K562 (cell line): Measurements from ENCODE around the gene ATP6V0E2. TPM values are rescaled to one million over a fixed set of nuclear protein-coding genes. Genes with fewer than 3 reads are reported as not detected.
A peak's percentile ranks its signal among the peaks of the same experiment; 100 is the strongest.

Experiments
- ATAC-seq: fragments of 200-7000 bp; cut with Tn5 transposase; 3 replicates; pipeline ENCODE4 v1.9.1; 2020; ENCODE audit warnings: moderate library complexity
- BruUV-seq: library from RNA; stranded (reverse); fragments of 400-500 nt; replicated peaks from 2 replicates; lab custom pipeline; 2021; lab: Mats Ljungman, UMichigan
- CTCF ChIA-PET: fragments of 300-600 bp; formaldehyde crosslinking; extraction: SDS; loops from one replicate; lab custom pipeline; 2021; ENCODE audit warnings: low intra/inter-chr PET ratio; lab: Yijun Ruan, JAX
- POLR2A ChIA-PET: fragments of 300-600, 350-650 bp; sonication (Branson Sonifier 250); formaldehyde crosslinking; extraction: SDS; loops from one replicate; lab custom pipeline; 2021; ENCODE audit warnings: antibody characterized with exemption, inconsistent platforms; lab: Yijun Ruan, JAX
- DNase-seq, 4 experiments: peaks; one replicate each; pipeline versions ENCODE4 v3.0.0 to v3.0.0-alpha.2; 2011 to 2018; ENCODE audit warnings: low spot score in 3 of 4, mixed read lengths in 3 of 4; ENCODE audit errors: extremely low read depth in 1 of 4
- FAIRE-seq: peaks from 2 replicates; lab custom pipeline; 2011; peaks lifted over from hg19 to GRCh38; lab: Jason Lieb, UNC
- H2AFZ ChIP-seq: 2 replicates; pipeline ENCODE4 v1.6.0; 2011; ENCODE audit warnings: low read depth, low read length, control low read depth, inconsistent platforms
- H3K27ac ChIP-seq: fragments of 200-600 bp; 3 replicates; pipeline ENCODE4 v1.8.0; 2011; ENCODE audit warnings: low read depth, mild to moderate bottlenecking, control low read depth, inconsistent platforms, low read length, moderate library complexity, mixed read lengths; ENCODE audit errors: extremely low read depth
- H3K27me3 ChIP-seq, 2 experiments: fragments of 300-600 bp in 1 of 2; 2 replicates in 1 of 2; 3 replicates in 1 of 2; pipeline versions ENCODE4 v1.6.0 to v1.8.0; 2011; ENCODE audit warnings: inconsistent platforms in 2 of 2, low read length in 2 of 2, mild to moderate bottlenecking in 1 of 2, mixed read lengths in 1 of 2, moderate library complexity in 1 of 2; ENCODE audit not compliant: control insufficient read depth in 2 of 2, insufficient read depth in 2 of 2
- H3K36me3 ChIP-seq: fragments of 300-600 bp; 3 replicates; pipeline ENCODE4 v1.8.0; 2011; ENCODE audit warnings: mild to moderate bottlenecking, low read length, inconsistent platforms; ENCODE audit not compliant: control insufficient read depth, insufficient read depth
- H3K4me1 ChIP-seq, 2 experiments: fragments of 200-600 bp in 1 of 2; replicated peaks in 1 of 2; 2 replicates in 1 of 2; 3 replicates in 1 of 2; pipeline versions ENCODE4 v1.5.1 to v1.8.0; 2011; ENCODE audit warnings: inconsistent platforms in 2 of 2, low read length in 2 of 2, mild to moderate bottlenecking in 1 of 2, mixed read lengths in 1 of 2, moderate library complexity in 1 of 2; ENCODE audit not compliant: control insufficient read depth in 2 of 2, insufficient read depth in 2 of 2
- H3K4me2 ChIP-seq: 2 replicates; pipeline ENCODE4 v1.6.1; 2011; ENCODE audit warnings: low read length, control low read depth, inconsistent platforms, mixed read lengths; ENCODE audit not compliant: insufficient read depth
- H3K4me3 ChIP-seq: fragments of 200-600 bp; sonication (generic), shearing (Covaris generic); 2 replicates; pipeline ENCODE4 v1.5.1; 2016; ENCODE audit warnings: control low read depth, inconsistent platforms
- H3K79me2 ChIP-seq: fragments of 200-600 bp; 3 replicates; pipeline ENCODE4 v1.8.0; 2011; ENCODE audit warnings: low read length, inconsistent platforms; ENCODE audit not compliant: control insufficient read depth, insufficient read depth
- H3K9ac ChIP-seq, 2 experiments: 2 replicates each; pipeline versions ENCODE4 v1.6.0 to v1.6.1; 2011; ENCODE audit warnings: low read depth in 2 of 2, low read length in 2 of 2, control low read depth in 1 of 2, inconsistent platforms in 1 of 2, mild to moderate bottlenecking in 1 of 2, mixed read lengths in 1 of 2; ENCODE audit not compliant: insufficient read depth in 1 of 2
- H3K9me1 ChIP-seq: one replicate; pipeline ENCODE4 v1.6.0; 2011; ENCODE audit warnings: inconsistent platforms, mild to moderate bottlenecking, low read length, moderate library complexity; ENCODE audit not compliant: control insufficient read depth, insufficient read depth
- H3K9me3 ChIP-seq: replicated peaks from 2 replicates; pipeline ENCODE4 v1.5.1; 2011; ENCODE audit warnings: low read depth, low read length, inconsistent platforms; ENCODE audit not compliant: control insufficient read depth, insufficient read depth
- H4K20me1 ChIP-seq: replicated peaks from 2 replicates; pipeline ENCODE4 v1.6.1; 2011; ENCODE audit warnings: low read length, inconsistent platforms, mixed read lengths; ENCODE audit not compliant: control insufficient read depth, insufficient read depth
- ARID3B ChIP-seq: fragments of 250-450 bp; sonication (Bioruptor Pico); IDR thresholded peaks from 2 replicates; pipeline ENCODE4 v1.4.0; 2020; ENCODE audit warnings: borderline replicate concordance
- CXXC5 ChIP-seq: fragments of 250-450 bp; sonication (Bioruptor Pico); IDR thresholded peaks from 2 replicates; pipeline ENCODE4 v1.8.0; 2022; ENCODE audit warnings: inconsistent platforms, mild to moderate bottlenecking, moderate library complexity
- EP400 ChIP-seq: fragments of 450-650 bp; IDR thresholded peaks from 2 replicates; pipeline ENCODE4 v1.6.1; 2017; ENCODE audit warnings: antibody characterized with exemption, mild to moderate bottlenecking, moderate library complexity
- MYBL2 ChIP-seq, 2 experiments: fragments of 450-650 bp in 1 of 2; sonication (generic) in 1 of 2; formaldehyde crosslinking in 1 of 2; IDR thresholded peaks; 2 replicates each; pipeline versions ENCODE4 v1.6.1 to v1.8.1; 2017 to 2022; ENCODE audit warnings: borderline replicate concordance in 1 of 2, inconsistent platforms in 1 of 2, low read depth in 1 of 2, mild to moderate bottlenecking in 1 of 2, missing genetic modification reagents in 1 of 2, moderate library complexity in 1 of 2
- NCOA6 ChIP-seq: fragments of 450-650 bp; IDR thresholded peaks from 2 replicates; pipeline ENCODE4 v1.6.1; 2017; ENCODE audit warnings: mild to moderate bottlenecking
- PHTF2 ChIP-seq: fragments of 250-450 bp; sonication (Bioruptor Pico); IDR thresholded peaks from 2 replicates; pipeline ENCODE4 v1.5.0; 2021; ENCODE audit warnings: mild to moderate bottlenecking
- RREB1 ChIP-seq: fragments of 250-450 bp; sonication (Bioruptor Pico); IDR thresholded peaks from 2 replicates; pipeline ENCODE4 v1.4.0; 2020
- TBL1XR1 ChIP-seq, 2 experiments: IDR thresholded peaks; 2 replicates each; pipeline ENCODE4 v1.6.1; 2012; ENCODE audit warnings: improper control_type of control experiment in 2 of 2, low read length in 2 of 2, mild to moderate bottlenecking in 1 of 2
- XRCC3 ChIP-seq: fragments of 450-650 bp; IDR thresholded peaks from 2 replicates; pipeline ENCODE4 v1.6.1; 2017; ENCODE audit warnings: mild to moderate bottlenecking, moderate library complexity
- YBX1 ChIP-seq: fragments of 450-650 bp; IDR thresholded peaks from 2 replicates; pipeline ENCODE4 v1.7.1; 2016; ENCODE audit warnings: mild to moderate bottlenecking
- ZNF274 ChIP-seq: IDR thresholded peaks from 2 replicates; pipeline ENCODE4 v1.6.1; 2011; ENCODE audit warnings: low read depth, mild to moderate bottlenecking, low read length, moderate library complexity, borderline replicate concordance
- ZNF41 ChIP-seq: fragments of 250-450 bp; sonication (Bioruptor Pico); conservative IDR thresholded peaks from 2 replicates; pipeline ENCODE4 v1.4.0; 2020; ENCODE audit warnings: mild to moderate bottlenecking
- WGBS: fragments of 100-300 bp; shearing (Covaris generic); methylation state at CpG from one replicate; pipeline ENCODE4 v1.1.6; 2016; ENCODE audit warnings: low coverage, mixed read lengths; ENCODE audit not compliant: insufficient coverage; ENCODE audit errors: missing lambda C conversion rate; 5-methylcytosine and 5-hydroxymethylcytosine counted together
- in situ Hi-C: fragments of 300-500 bp; cut with MboI; formaldehyde crosslinking; loops from 4 replicates; pipeline ENCODE4 v1.15.0; 2018; ENCODE audit warnings: inconsistent platforms, mixed read lengths
- intact Hi-C: fragments of 100-400 bp; cut with micrococcal nuclease; formaldehyde crosslinking; loops from 2 replicates; pipeline ENCODE4 v1.14.2; 2022
- polyA plus RNA-seq, 8 experiments: library from polyadenylated mRNA; depleted of rRNA in 4 of 8; stranded (reverse) in 5 of 8; unstranded in 3 of 8; fragments of >200 nt; fragmentation: Nextera tagmentation in 2 of 8; fragmentation: Illumina TruSeq in 1 of 8; extraction: Ambion mirVana in 2 of 8; extraction: Trizol in 1 of 8; gene quantifications; 2 replicates each; pipeline versions ENCODE4 v1.2.1 to v1.2.3, GENCODE V29; 2011 to 2014; ENCODE audit warnings: inconsistent platforms in 1 of 8, missing spikeins in 1 of 8
- total RNA-seq, 7 experiments: library from RNA; depleted of rRNA in 6 of 7; stranded (reverse); fragments of >200 nt in 6 of 7; fragmentation: Illumina TruSeq in 2 of 7; extraction: Trizol in 2 of 7; gene quantifications; 2 replicates each; pipeline versions ENCODE4 v1.2.1 to v1.2.3, GENCODE V29; 2011 to 2021; ENCODE audit warnings: low replicate concordance in 1 of 7

Gene ATP6V0E2
- total and polyA plus RNA-seq, 9 of the 15 experiments (the other 6 are each of a cell fraction or from before 2014, with no cell fraction given): 0.55 to 18.5 (median 10.9) TPM

DNA sequence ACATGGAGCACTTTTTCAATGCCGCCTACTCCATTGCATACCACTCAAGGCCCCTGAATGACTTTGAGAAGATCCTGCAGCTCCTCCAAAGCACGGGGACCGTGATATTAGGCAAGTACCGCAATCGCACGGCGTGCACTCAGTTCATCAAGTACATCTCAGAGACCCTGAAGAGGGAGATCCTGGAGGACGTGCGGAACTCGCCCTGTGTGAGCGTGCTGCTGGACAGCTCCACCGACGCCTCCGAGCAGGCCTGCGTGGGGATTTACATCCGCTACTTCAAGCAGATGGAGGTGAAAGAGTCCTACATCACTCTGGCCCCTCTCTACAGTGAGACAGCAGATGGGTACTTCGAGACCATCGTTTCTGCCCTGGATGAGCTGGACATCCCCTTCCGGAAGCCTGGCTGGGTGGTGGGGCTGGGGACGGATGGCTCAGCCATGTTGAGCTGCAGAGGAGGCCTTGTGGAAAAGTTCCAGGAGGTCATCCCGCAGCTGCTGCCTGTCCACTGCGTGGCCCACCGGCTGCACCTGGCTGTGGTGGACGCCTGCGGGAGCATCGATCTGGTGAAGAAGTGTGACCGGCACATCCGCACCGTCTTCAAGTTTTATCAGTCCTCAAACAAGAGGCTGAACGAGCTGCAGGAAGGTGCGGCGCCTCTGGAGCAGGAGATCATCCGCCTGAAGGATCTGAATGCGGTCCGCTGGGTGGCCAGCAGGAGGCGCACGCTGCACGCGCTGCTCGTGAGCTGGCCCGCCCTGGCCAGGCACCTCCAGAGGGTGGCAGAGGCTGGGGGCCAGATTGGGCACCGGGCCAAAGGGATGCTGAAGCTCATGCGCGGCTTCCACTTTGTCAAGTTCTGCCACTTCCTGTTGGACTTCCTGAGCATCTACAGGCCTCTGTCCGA, 12.7 kb upstream of the ATP6V0E2 start:
- Histone ChIP-seq H3K9me1 (peaks cover 2% of the 10 kb centered on the region), H3K9me3 (no peaks in the 10 kb centered on the region), H3K79me2 (no peaks in the 10 kb centered on the region), H3K4me1 (peaks cover 0 to 16% of the 10 kb centered on the region in 2 experiments; a peak in 3 of 5 replicates), H3K4me3 (no peak overlapping the region), H3K9ac (peak overlapping the region in 1 of 2 experiments; percentile 52; a peak in 2 of 4 replicates), H3K27ac (no peak overlapping the region), H3K36me3 (no peaks in the 10 kb centered on the region), H4K20me1 (peaks cover 35% of the 10 kb centered on the region), H2AFZ (no peak overlapping the region; the same call in 1 of the 2 replicates), H3K27me3 (peaks cover 51 to 66% of the 10 kb centered on the region in 2 experiments), H3K4me2 (no peak overlapping the region)
- WGBS: 14% methylated on average over 45 of the region's 45 CpGs
- no TSS peak for BruUV-seq
- intact Hi-C loops: loop anchor here (5.0 kb wide), 1 partner anchor 416 kb away; no protein-coding TSS in a partner anchor
- POLR2A ChIA-PET: interaction anchor here (0.6 to 1.1 kb wide), 3 partner anchors 11 to 362 kb away, joined by 3 to 4 read pairs (median 3); no protein-coding TSS in a partner anchor
- peak; percentile 91 for ATAC-seq
- CTCF ChIA-PET: interaction anchor here (0.6 to 1.2 kb wide), 2 partner anchors 11 to 415 kb away, joined by 4 to 8 read pairs; no protein-coding TSS in a partner anchor
- DNase-seq: peak; percentile 76 to 85 (median 83)
- in situ Hi-C loops: loop anchor here (25.0 kb wide), 1 partner anchor 176 kb away; no protein-coding TSS in a partner anchor
- FAIRE-seq: peak; percentile 78
- TF ChIP-seq ZNF274 (no peak), ZNF41 (no peak), NCOA6 (no peak), XRCC3 (no peak), CXXC5 (CRISPR knock-in tag) (no peak; the same call in 1 of the 2 replicates), EP400 (no peak), ARID3B (CRISPR knock-in tag) (0 out of 2 replicates have a peak, but pooled peaks have one; percentile 43), PHTF2 (CRISPR knock-in tag) (no peak), RREB1 (CRISPR knock-in tag) (peak; percentile 82; the same call in 1 of the 2 replicates), YBX1 (no peak), MYBL2 (IDR thresholded peaks at IDR 0.05; ENCODE audit: low read depth) (no peak), MYBL2 (CRISPR knock-in tag; IDR thresholded peaks at IDR 0.05; ENCODE audit: borderline replicate concordance) (peak; percentile 79; the same call in 1 of the 2 replicates), TBL1XR1 (IDR thresholded peaks at IDR 0.05; ENCODE audit: low read length in 2 of 2) (no peak)
